ENCODE data around the gene HCFC1.

HCFC1 gene

GRCh38 chrX:153930011-153930910 is 41.4 kb downstream of the HCFC1 start:
- peaks cover 6% of the 10 kb centered on the region for H3K27me3 ChIP-seq (ENCODE audit: control insufficient read depth, insufficient read depth, low read length, poor library complexity, severe bottlenecking)
- WGBS, 2 experiments = 95 to 96% methylated on average over 31 of the region's 31 CpGs
- H3K36me3 ChIP-seq (ENCODE audit: control insufficient read depth, insufficient read depth, low read length) = no peaks in the 10 kb centered on the region
- no peak overlapping the region for H3K4me3 ChIP-seq (ENCODE audit: insufficient read depth, low read depth, low read length)
- no peak overlapping the region for H3K27ac ChIP-seq (ENCODE audit: insufficient read depth, low read depth, low read length, poor library complexity, severe bottlenecking)
- H3K4me1 ChIP-seq (ENCODE audit: control insufficient read depth, insufficient read depth, low read length) = peaks cover 18% of the 10 kb centered on the region
- no peaks in the 10 kb centered on the region for H3K9me3 ChIP-seq (ENCODE audit: control insufficient read depth, low read length)

GRCh38 chrX:153929576-153929975 is 42.0 kb downstream of the HCFC1 start:
- Histone ChIP-seq H3K36me3 (ENCODE audit: control insufficient read depth, insufficient read depth, low read length) (no peaks in the 10 kb centered on the region), H3K27me3 (ENCODE audit: control insufficient read depth, insufficient read depth, low read length, poor library complexity, severe bottlenecking) (peaks cover 8% of the 10 kb centered on the region), H3K27ac (ENCODE audit: insufficient read depth, low read depth, low read length, poor library complexity, severe bottlenecking) (no peak overlapping the region), H3K4me1 (ENCODE audit: control insufficient read depth, insufficient read depth, low read length) (peaks cover 18% of the 10 kb centered on the region), H3K4me3 (ENCODE audit: insufficient read depth, low read depth, low read length) (no peak overlapping the region), H3K9me3 (ENCODE audit: control insufficient read depth, low read length) (no peaks in the 10 kb centered on the region)
- WGBS, 2 experiments = 97 to 98% methylated on average over 10 of the region's 10 CpGs

GRCh38 chrX:153928846-153929245 is 42.8 kb downstream of the HCFC1 start:
- no peak overlapping the region for H3K27ac ChIP-seq (ENCODE audit: insufficient read depth, low read depth, low read length, poor library complexity, severe bottlenecking)
- no peak overlapping the region for H3K4me3 ChIP-seq (ENCODE audit: insufficient read depth, low read depth, low read length)
- WGBS, 2 experiments = 78 to 87% methylated on average over 5 to 9 of the region's 9 CpGs

GRCh38 chrX:153927922-153928760 is 43.5 kb downstream of the HCFC1 start:
- Histone ChIP-seq H3K27ac (ENCODE audit: insufficient read depth, low read depth, low read length, poor library complexity, severe bottlenecking) (peak overlapping the region; percentile 93), H3K4me1 (ENCODE audit: control insufficient read depth, insufficient read depth, low read length) (peaks cover 11% of the 10 kb centered on the region), H3K9me3 (ENCODE audit: control insufficient read depth, low read length) (no peaks in the 10 kb centered on the region), H3K36me3 (ENCODE audit: control insufficient read depth, insufficient read depth, low read length) (no peaks in the 10 kb centered on the region), H3K4me3 (ENCODE audit: insufficient read depth, low read depth, low read length) (peak overlapping the region; percentile 47), H3K27me3 (ENCODE audit: control insufficient read depth, insufficient read depth, low read length, poor library complexity, severe bottlenecking) (peaks cover 8% of the 10 kb centered on the region)
- WGBS, 2 experiments = 0% methylated on average over 75 to 76 of the region's 76 CpGs

More at GRCh38 chrX:153928846-153929245, 42.8 kb downstream of the HCFC1 start:
- Histone ChIP-seq H3K9me3 (ENCODE audit: control insufficient read depth, low read length) (no peaks in the 10 kb centered on the region), H3K36me3 (ENCODE audit: control insufficient read depth, insufficient read depth, low read length) (no peaks in the 10 kb centered on the region), H3K27me3 (ENCODE audit: control insufficient read depth, insufficient read depth, low read length, poor library complexity, severe bottlenecking) (peaks cover 8% of the 10 kb centered on the region), H3K4me1 (ENCODE audit: control insufficient read depth, insufficient read depth, low read length) (peaks cover 15% of the 10 kb centered on the region)

GRCh38 chrX:153927672-153927921 is 44.0 kb downstream of the HCFC1 start:
- Histone ChIP-seq H3K36me3 (ENCODE audit: control insufficient read depth, insufficient read depth, low read length) (no peaks in the 10 kb centered on the region), H3K4me3 (ENCODE audit: insufficient read depth, low read depth, low read length) (peak overlapping the region; percentile 47), H3K27ac (ENCODE audit: insufficient read depth, low read depth, low read length, poor library complexity, severe bottlenecking) (peak overlapping the region; percentile 93), H3K4me1 (ENCODE audit: control insufficient read depth, insufficient read depth, low read length) (peaks cover 11% of the 10 kb centered on the region), H3K27me3 (ENCODE audit: control insufficient read depth, insufficient read depth, low read length, poor library complexity, severe bottlenecking) (peaks cover 8% of the 10 kb centered on the region), H3K9me3 (ENCODE audit: control insufficient read depth, low read length) (no peaks in the 10 kb centered on the region)
- WGBS, 2 experiments = 1 to 5% methylated on average over 8 of the region's 8 CpGs

GRCh38 chrX:153926858-153927671 is 44.6 kb downstream of the HCFC1 start:
- H3K27ac ChIP-seq (ENCODE audit: insufficient read depth, low read depth, low read length, poor library complexity, severe bottlenecking) = peak overlapping the region; percentile 93
- peaks cover 8% of the 10 kb centered on the region for H3K27me3 ChIP-seq (ENCODE audit: control insufficient read depth, insufficient read depth, low read length, poor library complexity, severe bottlenecking)
- no peaks in the 10 kb centered on the region for H3K36me3 ChIP-seq (ENCODE audit: control insufficient read depth, insufficient read depth, low read length)
- WGBS, 2 experiments = 21 to 26% methylated on average over 31 of the region's 31 CpGs
- no peaks in the 10 kb centered on the region for H3K9me3 ChIP-seq (ENCODE audit: control insufficient read depth, low read length)
- H3K4me3 ChIP-seq (ENCODE audit: insufficient read depth, low read depth, low read length) = peak overlapping the region; percentile 47
- H3K4me1 ChIP-seq (ENCODE audit: control insufficient read depth, insufficient read depth, low read length) = peaks cover 11% of the 10 kb centered on the region

GRCh38 chrX:153926552-153926857 is 45.1 kb downstream of the HCFC1 start:
- H3K27ac ChIP-seq (ENCODE audit: insufficient read depth, low read depth, low read length, poor library complexity, severe bottlenecking) = no peak overlapping the region
- no peaks in the 10 kb centered on the region for H3K9me3 ChIP-seq (ENCODE audit: control insufficient read depth, low read length)
- H3K4me3 ChIP-seq (ENCODE audit: insufficient read depth, low read depth, low read length) = peak overlapping the region; percentile 26
- H3K4me1 ChIP-seq (ENCODE audit: control insufficient read depth, insufficient read depth, low read length) = peaks cover 11% of the 10 kb centered on the region
- 13 to 17% methylated on average over 2 to 4 of the region's 4 CpGs for WGBS, 2 experiments
- peaks cover 8% of the 10 kb centered on the region for H3K27me3 ChIP-seq (ENCODE audit: control insufficient read depth, insufficient read depth, low read length, poor library complexity, severe bottlenecking)
- no peaks in the 10 kb centered on the region for H3K36me3 ChIP-seq (ENCODE audit: control insufficient read depth, insufficient read depth, low read length)

GRCh38 chrX:153925739-153926551 is 45.7 kb downstream of the HCFC1 start, which contains the start of gene ARHGAP4:
Gene ARHGAP4 (minus strand): TSS chrX:153926264. CDS start chrX:153926202, 62 bp downstream.
- Histone ChIP-seq H3K4me3 (ENCODE audit: insufficient read depth, low read depth, low read length) (peak within 1 kb of the TSS; percentile 47), H3K27ac (ENCODE audit: insufficient read depth, low read depth, low read length, poor library complexity, severe bottlenecking) (no peak within 1 kb of the TSS), H3K9me3 (ENCODE audit: control insufficient read depth, low read length) (no peaks in the 10 kb centered on the region), H3K4me1 (ENCODE audit: control insufficient read depth, insufficient read depth, low read length) (peaks cover 11% of the 10 kb centered on the region), H3K27me3 (ENCODE audit: control insufficient read depth, insufficient read depth, low read length, poor library complexity, severe bottlenecking) (peaks cover 8% of the 10 kb centered on the region), H3K36me3 (ENCODE audit: control insufficient read depth, insufficient read depth, low read length) (no peaks in the 10 kb centered on the region)
- 5 to 6% methylated on average over 58 to 59 of the region's 59 CpGs for WGBS, 2 experiments

- Histone ChIP-seq H3K4me3 (ENCODE audit: insufficient read depth, low read depth, low read length) (peak overlapping the region; percentile 26), H3K27ac (ENCODE audit: insufficient read depth, low read depth, low read length, poor library complexity, severe bottlenecking) (no peak overlapping the region), H3K36me3 (ENCODE audit: control insufficient read depth, insufficient read depth, low read length) (no peaks in the 10 kb centered on the region), H3K27me3 (ENCODE audit: control insufficient read depth, insufficient read depth, low read length, poor library complexity, severe bottlenecking) (peaks cover 8% of the 10 kb centered on the region), H3K9me3 (ENCODE audit: control insufficient read depth, low read length) (no peaks in the 10 kb centered on the region), H3K4me1 (ENCODE audit: control insufficient read depth, insufficient read depth, low read length) (peaks cover 11% of the 10 kb centered on the region)
- WGBS, 2 experiments = 84 to 87% methylated on average over 4 of the region's 4 CpGs
Observed at GRCh38 chrX:153925387-153925738, 46.3 kb downstream of the HCFC1 start.

All from ectodermal cell (in vitro differentiated cells).